HCT116 (cell line): ENCODE data around the gene OR52I2. TPM values are rescaled to one million over a fixed set of nuclear protein-coding genes. Genes with fewer than 3 reads are reported as not detected.

Experiments
- ATAC-seq: fragments of 200-7000 bp; cut with Tn5 transposase; 2 replicates; pipeline ENCODE4 v1.9.1; 2020; ENCODE audit warnings: mild to moderate bottlenecking, moderate library complexity
- BruUV-seq: library from RNA; stranded (reverse); fragments of 400-500 nt; replicated peaks from 2 replicates; lab custom pipeline; 2021; lab: Mats Ljungman, UMichigan
- CTCF ChIA-PET: fragments of 300-600 bp; sonication (Branson Sonifier 250); formaldehyde crosslinking; loops from one replicate; lab custom pipeline; 2021; ENCODE audit warnings: antibody characterized with exemption; lab: Charles Lee
- POLR2A ChIA-PET: fragments of 300-600, 350-600 bp; sonication (Branson Sonifier 250); formaldehyde crosslinking; loops from one replicate; lab custom pipeline; 2021; ENCODE audit warnings: antibody characterized with exemption; lab: Charles Lee
- RAD21 ChIA-PET, 2 experiments: fragments of 300-600 bp; sonication (Branson Sonifier 250); formaldehyde crosslinking; loops; one replicate each; lab custom pipeline; 2023; ENCODE audit warnings: low total read pairs in 2 of 2; ENCODE audit not compliant: uncharacterized antibody in 2 of 2, unreplicated experiment in 2 of 2, low non-redundant PET in 1 of 2; lab: Charles Lee
- DNase-seq: peaks from one replicate; pipeline ENCODE4 v3.0.0-alpha.2; 2010; ENCODE audit warnings: low read depth, low spot score
- H2AFZ ChIP-seq: fragments of 200-600 bp; shearing (Covaris generic), sonication (generic); 2 replicates; pipeline ENCODE4 v1.6.1; 2017; ENCODE audit warnings: low read depth, mixed run types, mixed read lengths, antibody characterized with exemption, low read length; ENCODE audit not compliant: poor library complexity, severe bottlenecking
- H3K27ac ChIP-seq: 2 replicates; pipeline ENCODE4 v1.5.1; 2012; ENCODE audit warnings: low read depth, low read length
- H3K27me3 ChIP-seq: fragments of 200-600 bp; sonication (generic); 2 replicates; pipeline ENCODE4 v1.6.1; 2016; ENCODE audit warnings: mixed run types, low read length, mixed read lengths; ENCODE audit not compliant: insufficient read depth
- H3K36me3 ChIP-seq, 2 experiments: fragments of 200-500 bp in 1 of 2; fragments of 200-600 bp in 1 of 2; sonication (Bioruptor generic) in 1 of 2; sonication (generic) in 1 of 2; 2 replicates each; pipeline versions ENCODE4 v1.5.1 to v1.6.1; 2014 to 2016; ENCODE audit warnings: low read length in 2 of 2, inconsistent platforms in 1 of 2, mixed read lengths in 1 of 2, mixed run types in 1 of 2; ENCODE audit not compliant: insufficient read depth in 2 of 2, control insufficient read depth in 1 of 2
- H3K4me1 ChIP-seq, 2 experiments: fragments of 200-600 bp in 1 of 2; sonication (generic) in 1 of 2; 2 replicates each; pipeline versions ENCODE4 v1.5.1 to v1.6.1; 2012 to 2017; ENCODE audit warnings: low read length in 2 of 2, inconsistent platforms in 1 of 2, mild to moderate bottlenecking in 1 of 2, mixed read lengths in 1 of 2, mixed run types in 1 of 2, moderate library complexity in 1 of 2; ENCODE audit not compliant: insufficient read depth in 2 of 2, control insufficient read depth in 1 of 2
- H3K4me2 ChIP-seq: fragments of 200-600 bp; sonication (generic); 2 replicates; pipeline ENCODE4 v1.6.1; 2017; ENCODE audit warnings: mixed run types, low read length, mixed read lengths
- H3K4me3 ChIP-seq, 2 experiments: fragments of 200-600 bp in 1 of 2; sonication (generic) in 1 of 2; replicated peaks in 1 of 2; 2 replicates each; pipeline ENCODE4 v1.5.1; 2011 to 2016; ENCODE audit warnings: low read length in 2 of 2, control low read depth in 1 of 2, low read depth in 1 of 2, mild to moderate bottlenecking in 1 of 2, mixed read lengths in 1 of 2, mixed run types in 1 of 2
- H3K79me2 ChIP-seq: fragments of 200-600 bp; sonication (generic); 2 replicates; pipeline ENCODE4 v1.6.1; 2017; ENCODE audit warnings: mild to moderate bottlenecking, mixed run types, low read length, moderate library complexity, mixed read lengths; ENCODE audit not compliant: insufficient read depth
- H3K9ac ChIP-seq: fragments of 200-600 bp; sonication (generic); 2 replicates; pipeline ENCODE4 v1.6.1; 2016; ENCODE audit warnings: low read length, mixed read lengths
- H3K9me2 ChIP-seq: fragments of 200-600 bp; sonication (generic), shearing (Covaris generic); 2 replicates; pipeline ENCODE4 v1.6.1; 2017; ENCODE audit warnings: mixed run types, mild to moderate bottlenecking, moderate library complexity; ENCODE audit not compliant: insufficient read depth
- H3K9me3 ChIP-seq, 2 experiments: fragments of 200-500 bp in 1 of 2; fragments of 200-600 bp in 1 of 2; sonication (Bioruptor generic) in 1 of 2; sonication (generic) in 1 of 2; 2 replicates each; pipeline ENCODE4 v1.6.1; 2014 to 2017; ENCODE audit warnings: low read length in 2 of 2, mixed read lengths in 2 of 2, inconsistent platforms in 1 of 2, low read depth in 1 of 2, mild to moderate bottlenecking in 1 of 2, mixed run types in 1 of 2, moderate library complexity in 1 of 2; ENCODE audit not compliant: control insufficient read depth in 1 of 2, insufficient read depth in 1 of 2
- H4K20me1 ChIP-seq: fragments of 200-600 bp; sonication (generic), shearing (Covaris generic); 2 replicates; pipeline ENCODE4 v1.6.1; 2017; ENCODE audit warnings: mixed run types, mild to moderate bottlenecking, moderate library complexity; ENCODE audit not compliant: insufficient read depth
- CTCF ChIP-seq, 3 experiments: fragments of 200-600 bp in 1 of 3; sonication (generic) in 1 of 3; IDR thresholded peaks in 2 of 3; conservative IDR thresholded peaks in 1 of 3; 2 replicates each; pipeline ENCODE4 v1.5.1; 2012 to 2017; ENCODE audit warnings: low read depth in 2 of 3, low read length in 2 of 3, antibody characterized with exemption in 1 of 3, borderline replicate concordance in 1 of 3, control low read depth in 1 of 3, mild to moderate bottlenecking in 1 of 3, mixed read lengths in 1 of 3, mixed run types in 1 of 3, moderate library complexity in 1 of 3; ENCODE audit not compliant: insufficient read depth in 1 of 3
- FOSL1 ChIP-seq: IDR thresholded peaks from 2 replicates; pipeline ENCODE4 v1.6.1; 2012; ENCODE audit warnings: low read depth
- POLR2AphosphoS5 ChIP-seq: IDR thresholded peaks from 2 replicates; pipeline ENCODE4 v1.6.1; 2011; ENCODE audit warnings: mild to moderate bottlenecking, low read depth, low read length, moderate library complexity
- RAD21 ChIP-seq: IDR thresholded peaks from 2 replicates; pipeline ENCODE4 v1.6.1; 2012; ENCODE audit warnings: low read depth, mild to moderate bottlenecking
- SIN3A ChIP-seq: IDR thresholded peaks from 2 replicates; pipeline ENCODE4 v1.6.1; 2012; ENCODE audit warnings: low read depth
- SRF ChIP-seq: IDR thresholded peaks from 2 replicates; pipeline ENCODE4 v1.6.1; 2012; ENCODE audit warnings: low read depth
- YY1 ChIP-seq: IDR thresholded peaks from 2 replicates; pipeline ENCODE4 v1.6.1; 2011; ENCODE audit warnings: low read length, low read depth, moderate library complexity, mild to moderate bottlenecking; ENCODE audit not compliant: insufficient replicate concordance; ENCODE audit errors: extremely low read depth
- ZNF274 ChIP-seq: fragments of 200-500 bp; sonication (Bioruptor generic); IDR thresholded peaks from 2 replicates; pipeline ENCODE4 v1.6.1; 2014; ENCODE audit warnings: mild to moderate bottlenecking, low read depth, low read length, inconsistent platforms
- intact Hi-C: fragments of 100-400 bp; cut with micrococcal nuclease; formaldehyde crosslinking; loops from 2 replicates; pipeline ENCODE4 v1.10.0; 2022
- total RNA-seq: library from RNA; stranded (reverse); gene quantifications from one replicate; pipeline ENCODE4 v1.2.1, GENCODE V29; 2021; ENCODE audit not compliant: unreplicated experiment

The OR52I2 gene
- total RNA-seq, 1 experiment from 2014 or later = not detected

- H3K9me3 ChIP-seq = no peaks in the 10 kb centered on the region
- H3K27me3 ChIP-seq = peaks cover 24% of the 10 kb centered on the region; the same call in 1 of the 2 replicates
- peak; percentile 90 for ATAC-seq
- DNase-seq = no peak
- ChIA-PET RAD21 (interaction anchor here (0.7 to 1.0 kb wide), 3 partner anchors 352 to 356 kb away, joined by 3 to 9 read pairs (median 6); no protein-coding TSS in a partner anchor), POLR2A (no interaction called here), CTCF (interaction anchor here (0.5 to 5.2 kb wide), 12 partner anchors 9 to 691 kb away, joined by 3 to 84 read pairs (median 3); no protein-coding TSS in a partner anchor)
- no peaks in the 10 kb centered on the region for H4K20me1 ChIP-seq
- no peak overlapping the region for H2AFZ ChIP-seq
- TF ChIP-seq SRF (no peak), CTCF (IDR thresholded peaks at IDR 0.05 in 2 of 3, conservative IDR thresholded peaks at IDR 0.05 in 1 of 3; ENCODE audit: borderline replicate concordance in 1 of 3, insufficient read depth in 1 of 3, low read depth in 2 of 3, low read length in 2 of 3) (peak; percentile 72 to 86 (median 85); a peak in 5 of 6 replicates), YY1 (no peak), POLR2AphosphoS5 (no peak), SIN3A (no peak), ZNF274 (no peak), FOSL1 (no peak), RAD21 (peak; percentile 51)
- H3K9ac ChIP-seq = no peak overlapping the region
- no TSS peak for BruUV-seq
- intact Hi-C loops = loop anchor here (1.0 kb wide), 1 partner anchor 352 kb away; no protein-coding TSS in a partner anchor
- H3K9me2 ChIP-seq = no peaks in the 10 kb centered on the region
- no peak overlapping the region for H3K27ac ChIP-seq
- H3K79me2 ChIP-seq = no peaks in the 10 kb centered on the region
- H3K4me2 ChIP-seq = no peak overlapping the region
- H3K4me1 ChIP-seq = peaks cover 0 to 6% of the 10 kb centered on the region in 2 experiments; a peak in 1 of 4 replicates
- H3K4me3 ChIP-seq = no peak overlapping the region
- no peaks in the 10 kb centered on the region for H3K36me3 ChIP-seq
Observed at GRCh38 chr11:4539603-4540219, 41.8 kb upstream of the OR52I2 start.
